ENCODE results near the gene PRUNE2. TPM values are rescaled to one million over a fixed set of nuclear protein-coding genes. Genes with fewer than 3 reads are reported as not detected.

The PRUNE2 gene
- total RNA-seq, 2 experiments from 2014 or later, result not detected

- DNase-seq, result no peak
- Histone ChIP-seq H3K27ac (ENCODE audit: low read depth in 1 of 2, low read length in 2 of 2) (no peak overlapping the region), H3K27me3 (ENCODE audit: control insufficient read depth in 1 of 2, insufficient read depth in 2 of 2, low read length in 2 of 2) (peaks cover 2 to 10% of the 10 kb centered on the region in 2 experiments), H3K36me3 (ENCODE audit: insufficient read depth, low read length) (no peaks in the 10 kb centered on the region), H3K9me3 (ENCODE audit: control insufficient read depth in 1 of 2, insufficient read depth in 1 of 2, low read length in 2 of 2) (no peaks in the 10 kb centered on the region), H3K4me1 (ENCODE audit: insufficient read depth, low read length) (no peaks in the 10 kb centered on the region), H3K4me3 (ENCODE audit: low read length) (no peak overlapping the region)
- ATAC-seq (ENCODE audit: poor library complexity), result no peak
- CTCF ChIA-PET, result no interaction called here
- intact Hi-C loops (cut with DNase I, micrococcal nuclease), result loop anchor here in 1 of 2 experiments (10.0 kb wide), 1 partner anchor 332 kb away; no protein-coding TSS in a partner anchor
- H3K27me3 Mint-ChIP-seq, result peaks cover 54% of the 10 kb centered on the region
- POLR2A ChIA-PET, result no interaction called here
- no peak overlapping the region for H3K4me3 Mint-ChIP-seq
- no peak overlapping the region for H3K27ac Mint-ChIP-seq
- no peaks in the 10 kb centered on the region for H3K36me3 Mint-ChIP-seq (ENCODE audit: low read depth)
- no peak for TF ChIP-seq CTCF (IDR thresholded peaks at IDR 0.05)
- H3K4me1 Mint-ChIP-seq (ENCODE audit: low read depth), result no peaks in the 10 kb centered on the region
- no peaks in the 10 kb centered on the region for H3K9me3 Mint-ChIP-seq
These were observed 93.3 kb downstream of the PRUNE2 start for GRCh38 chr9:76812591-76812990.

GRCh38 chr9:76810377-76810957 lies 95.4 kb downstream of the PRUNE2 start:
- Histone ChIP-seq H3K27ac (ENCODE audit: low read depth in 1 of 2, low read length in 2 of 2) (no peak overlapping the region), H3K4me3 (ENCODE audit: low read length) (no peak overlapping the region), H3K9me3 (ENCODE audit: control insufficient read depth in 1 of 2, insufficient read depth in 1 of 2, low read length in 2 of 2) (no peaks in the 10 kb centered on the region), H3K27me3 (ENCODE audit: control insufficient read depth in 1 of 2, insufficient read depth in 2 of 2, low read length in 2 of 2) (peaks cover 2 to 10% of the 10 kb centered on the region in 2 experiments), H3K36me3 (ENCODE audit: insufficient read depth, low read length) (no peaks in the 10 kb centered on the region), H3K4me1 (ENCODE audit: insufficient read depth, low read length) (no peaks in the 10 kb centered on the region)
- TF ChIP-seq CTCF (IDR thresholded peaks at IDR 0.05), result peak; percentile 8
- peak in 3 of 14 experiments; percentile 10 to 14 (median 10) for DNase-seq
- Mint-ChIP-seq H3K4me3 (no peak overlapping the region), H3K27me3 (peaks cover 47% of the 10 kb centered on the region), H3K27ac (no peak overlapping the region), H3K4me1 (ENCODE audit: low read depth) (no peaks in the 10 kb centered on the region), H3K36me3 (ENCODE audit: low read depth) (no peaks in the 10 kb centered on the region), H3K9me3 (no peaks in the 10 kb centered on the region)
- POLR2A ChIA-PET, result no interaction called here
- ATAC-seq (ENCODE audit: poor library complexity), result no peak
- intact Hi-C loops (cut with DNase I, micrococcal nuclease), result loop anchor here in 1 of 2 experiments (10.0 kb wide), 1 partner anchor 334 kb away; no protein-coding TSS in a partner anchor
- CTCF ChIA-PET, result no interaction called here

GRCh38 chr9:76808636-76809035 lies 97.3 kb downstream of the PRUNE2 start:
- no peak overlapping the region for H3K27ac Mint-ChIP-seq
- TF ChIP-seq CTCF (IDR thresholded peaks at IDR 0.05), result no peak

More at GRCh38 chr9:76808636-76809035, 97.3 kb downstream of the PRUNE2 start:
- Mint-ChIP-seq H3K9me3 (no peaks in the 10 kb centered on the region), H3K4me1 (ENCODE audit: low read depth) (no peaks in the 10 kb centered on the region), H3K27me3 (peaks cover 30% of the 10 kb centered on the region), H3K4me3 (no peak overlapping the region), H3K36me3 (ENCODE audit: low read depth) (no peaks in the 10 kb centered on the region)
- Histone ChIP-seq H3K4me3 (ENCODE audit: low read length) (no peak overlapping the region), H3K27me3 (ENCODE audit: control insufficient read depth in 1 of 2, insufficient read depth in 2 of 2, low read length in 2 of 2) (peaks cover 2 to 10% of the 10 kb centered on the region in 2 experiments), H3K36me3 (ENCODE audit: insufficient read depth, low read length) (no peaks in the 10 kb centered on the region), H3K9me3 (ENCODE audit: control insufficient read depth in 1 of 2, insufficient read depth in 1 of 2, low read length in 2 of 2) (peaks cover 0 to 5% of the 10 kb centered on the region in 2 experiments), H3K27ac (ENCODE audit: low read depth in 1 of 2, low read length in 2 of 2) (no peak overlapping the region), H3K4me1 (ENCODE audit: insufficient read depth, low read length) (no peaks in the 10 kb centered on the region)
- POLR2A ChIA-PET, result no interaction called here
- intact Hi-C loops (cut with DNase I, micrococcal nuclease), result loop anchor here in 1 of 2 experiments (10.0 kb wide), 1 partner anchor 336 kb away; no protein-coding TSS in a partner anchor
- ATAC-seq (ENCODE audit: poor library complexity), result no peak
- CTCF ChIA-PET, result no interaction called here
- no peak for DNase-seq
